Measurements from ENCODE around the gene FTH1.

FTH1 gene

GRCh38 chr11:61948505-61948904 lies 18.9 kb downstream of the FTH1 start:
- no peak for DNase-seq

- DNase-seq: peak; percentile 83
These were observed 19.8 kb downstream of the FTH1 start for GRCh38 chr11:61947486-61948210.

GRCh38 chr11:61946894-61947293 lies 20.5 kb downstream of the FTH1 start:
- DNase-seq: no peak

GRCh38 chr11:61945191-61945590 lies 22.2 kb downstream of the FTH1 start:
- no peak for DNase-seq

GRCh38 chr11:61940466-61940865 lies 27.0 kb downstream of the FTH1 start:
- no peak for DNase-seq

- DNase-seq: no peak
These were observed 31.6 kb downstream of the FTH1 start for GRCh38 chr11:61935861-61936260.

GRCh38 chr11:61930933-61931332 lies 36.5 kb downstream of the FTH1 start:
- no peak for DNase-seq

- DNase-seq: no peak
These were observed 38.8 kb downstream of the FTH1 start for GRCh38 chr11:61928606-61929005.

GRCh38 chr11:61927501-61927900 lies 39.9 kb downstream of the FTH1 start:
- no peak for DNase-seq

- no peak for DNase-seq
These were observed 41.2 kb downstream of the FTH1 start for GRCh38 chr11:61926235-61926634.

- DNase-seq: no peak
These were observed 41.7 kb downstream of the FTH1 start for GRCh38 chr11:61925736-61926135.

- DNase-seq: no peak
These were observed 43.4 kb downstream of the FTH1 start for GRCh38 chr11:61924064-61924455.

- DNase-seq: no peak
These were observed 44.0 kb downstream of the FTH1 start for GRCh38 chr11:61923166-61924063.

- no peak for DNase-seq
These were observed 44.9 kb downstream of the FTH1 start for GRCh38 chr11:61922539-61922938.

GRCh38 chr11:61921446-61921845 lies 46.0 kb downstream of the FTH1 start:
- no peak for DNase-seq

- no peak for DNase-seq
These were observed 47.5 kb downstream of the FTH1 start for GRCh38 chr11:61919705-61920631.

GRCh38 chr11:61918938-61919704 lies 48.3 kb downstream of the FTH1 start:
- DNase-seq: no peak

- DNase-seq: peak; percentile 51
These were observed 49.0 kb downstream of the FTH1 start for GRCh38 chr11:61918251-61918937.

GRCh38 chr11:61917334-61918109 lies 49.9 kb downstream of the FTH1 start, which contains the start of gene RAB3IL1:
Gene RAB3IL1, minus strand, starts transcription at chr11:61917566. Its CDS starts 199 bp downstream, at chr11:61917367.
- DNase-seq: peak; percentile 56

- DNase-seq: peak; percentile 57
These were observed 50.6 kb downstream of the FTH1 start for GRCh38 chr11:61916737-61917333.

All from activated CD8-positive, alpha-beta memory T cell treated with anti-CD3 and anti-CD28 coated beads for 24 hours (primary cell).